ENCODE data around the gene TIE1. TPM values are rescaled to one million over a fixed set of nuclear protein-coding genes. Genes with fewer than 3 reads are reported as not detected.
A peak's percentile ranks its signal among the peaks of the same experiment; 100 is the strongest.

The TIE1 gene
- total RNA-seq, 2 experiments from 2014 or later: not detected

GRCh38 chr1:43286115-43286514, 14.7 kb upstream of the TIE1 start:
- CTCF ChIA-PET: no interaction called here

GRCh38 chr1:43286533-43286932, 14.2 kb upstream of the TIE1 start:
- Mint-ChIP-seq H3K27me3 (no peaks in the 10 kb centered on the region), H3K36me3 (ENCODE audit: low read depth) (no peaks in the 10 kb centered on the region), H3K4me1 (no peaks in the 10 kb centered on the region), H3K27ac (no peak overlapping the region), H3K9me3 (ENCODE audit: low read depth) (no peaks in the 10 kb centered on the region), H3K4me3 (no peak overlapping the region)
- no peak for DNase-seq
- intact Hi-C loops (cut with DNase I, micrococcal nuclease): no loop called here
- ATAC-seq: no peak
- CTCF ChIA-PET: no interaction called here
- POLR2A ChIA-PET: no interaction called here

More at GRCh38 chr1:43286115-43286514, 14.7 kb upstream of the TIE1 start:
- H3K4me3 Mint-ChIP-seq: no peak overlapping the region
- no peak overlapping the region for H3K27ac Mint-ChIP-seq
- ATAC-seq (no peak), DNase-seq (no peak)
- no peaks in the 10 kb centered on the region for H3K4me1 Mint-ChIP-seq
- intact Hi-C loops (cut with DNase I, micrococcal nuclease): no loop called here
- no peaks in the 10 kb centered on the region for H3K36me3 Mint-ChIP-seq (ENCODE audit: low read depth)
- POLR2A ChIA-PET: no interaction called here
- no peaks in the 10 kb centered on the region for H3K9me3 Mint-ChIP-seq (ENCODE audit: low read depth)
- no peaks in the 10 kb centered on the region for H3K27me3 Mint-ChIP-seq

GRCh38 chr1:43288058-43288784, 12.6 kb upstream of the TIE1 start:
- H3K9me3 Mint-ChIP-seq (ENCODE audit: low read depth): no peaks in the 10 kb centered on the region
- CTCF ChIA-PET: interaction anchor here (0.7 kb wide), 1 partner anchor 335 kb away, joined by 3 read pairs; no protein-coding TSS in a partner anchor
- H3K4me1 Mint-ChIP-seq: no peaks in the 10 kb centered on the region
- intact Hi-C loops (cut with DNase I, micrococcal nuclease): no loop called here
- no peak overlapping the region for H3K4me3 Mint-ChIP-seq
- POLR2A ChIA-PET: no interaction called here
- DNase-seq (no peak), ATAC-seq (no peak)
- no peak overlapping the region for H3K27ac Mint-ChIP-seq
- H3K36me3 Mint-ChIP-seq (ENCODE audit: low read depth): no peaks in the 10 kb centered on the region
- no peaks in the 10 kb centered on the region for H3K27me3 Mint-ChIP-seq

- Mint-ChIP-seq H3K4me3 (no peak overlapping the region), H3K4me1 (no peaks in the 10 kb centered on the region), H3K9me3 (ENCODE audit: low read depth) (no peaks in the 10 kb centered on the region), H3K36me3 (ENCODE audit: low read depth) (no peaks in the 10 kb centered on the region), H3K27me3 (no peaks in the 10 kb centered on the region), H3K27ac (no peak overlapping the region)
- DNase-seq: no peak
- ATAC-seq: no peak
- CTCF ChIA-PET: interaction anchor here (0.7 to 0.8 kb wide), 2 partner anchors 17 to 375 kb away, joined by 3 read pairs; no protein-coding TSS in a partner anchor
- POLR2A ChIA-PET: no interaction called here
- intact Hi-C loops (cut with DNase I, micrococcal nuclease): no loop called here
Observed at GRCh38 chr1:43288785-43289706, 11.7 kb upstream of the TIE1 start.

GRCh38 chr1:43292216-43292615, 8.6 kb upstream of the TIE1 start:
- no peaks in the 10 kb centered on the region for H3K9me3 Mint-ChIP-seq (ENCODE audit: low read depth)
- peaks cover 19% of the 10 kb centered on the region for H3K4me1 Mint-ChIP-seq
- no peak overlapping the region for H3K4me3 Mint-ChIP-seq
- no peaks in the 10 kb centered on the region for H3K27me3 Mint-ChIP-seq
- H3K36me3 Mint-ChIP-seq (ENCODE audit: low read depth): no peaks in the 10 kb centered on the region
- ChIA-PET CTCF (no interaction called here), POLR2A (no interaction called here)
- ATAC-seq: no peak
- H3K27ac Mint-ChIP-seq: no peak overlapping the region
- DNase-seq: no peak
- intact Hi-C loops (cut with DNase I, micrococcal nuclease): no loop called here

- Mint-ChIP-seq H3K4me1 (peaks cover 19% of the 10 kb centered on the region), H3K27me3 (no peaks in the 10 kb centered on the region), H3K9me3 (ENCODE audit: low read depth) (no peaks in the 10 kb centered on the region), H3K36me3 (ENCODE audit: low read depth) (no peaks in the 10 kb centered on the region), H3K4me3 (no peak overlapping the region), H3K27ac (no peak overlapping the region)
- ATAC-seq (no peak), DNase-seq (no peak)
- intact Hi-C loops (cut with DNase I, micrococcal nuclease): no loop called here
- ChIA-PET CTCF (interaction anchor here (0.6 kb wide), 2 partner anchors 9 to 216 kb away, joined by 3 read pairs; no protein-coding TSS in a partner anchor), POLR2A (no interaction called here)
Observed at GRCh38 chr1:43292679-43293078, 8.1 kb upstream of the TIE1 start.

GRCh38 chr1:43293176-43293575, 7.6 kb upstream of the TIE1 start:
- H3K4me1 Mint-ChIP-seq: peaks cover 19% of the 10 kb centered on the region
- H3K36me3 Mint-ChIP-seq (ENCODE audit: low read depth): no peaks in the 10 kb centered on the region
- ATAC-seq (no peak), DNase-seq (no peak)
- intact Hi-C loops (cut with DNase I, micrococcal nuclease): no loop called here
- no peaks in the 10 kb centered on the region for H3K9me3 Mint-ChIP-seq (ENCODE audit: low read depth)
- no peaks in the 10 kb centered on the region for H3K27me3 Mint-ChIP-seq
- no peak overlapping the region for H3K27ac Mint-ChIP-seq
- H3K4me3 Mint-ChIP-seq: no peak overlapping the region
- ChIA-PET CTCF (interaction anchor here (0.6 to 1.2 kb wide), 4 partner anchors 9 to 215 kb away, joined by 3 to 4 read pairs (median 3); no protein-coding TSS in a partner anchor), POLR2A (no interaction called here)

GRCh38 chr1:43293896-43294760, 6.7 kb upstream of the TIE1 start:
- DNase-seq (no peak), ATAC-seq (no peak)
- intact Hi-C loops (cut with DNase I, micrococcal nuclease): no loop called here
- Mint-ChIP-seq H3K4me1 (peaks cover 19% of the 10 kb centered on the region), H3K27ac (no peak overlapping the region), H3K9me3 (ENCODE audit: low read depth) (no peaks in the 10 kb centered on the region), H3K36me3 (ENCODE audit: low read depth) (no peaks in the 10 kb centered on the region), H3K4me3 (no peak overlapping the region), H3K27me3 (no peaks in the 10 kb centered on the region)
- CTCF ChIA-PET: interaction anchor here (0.7 to 1.2 kb wide), 2 partner anchors 55 to 120 kb away, joined by 3 to 4 read pairs; no protein-coding TSS in a partner anchor
- POLR2A ChIA-PET: no interaction called here

GRCh38 chr1:43294761-43295160, 6.0 kb upstream of the TIE1 start:
- DNase-seq: no peak
- ChIA-PET POLR2A (no interaction called here), CTCF (interaction anchor here (0.8 kb wide), 1 partner anchor 162 kb away, joined by 3 read pairs; no protein-coding TSS in a partner anchor)
- no peaks in the 10 kb centered on the region for H3K9me3 Mint-ChIP-seq (ENCODE audit: low read depth)
- no peaks in the 10 kb centered on the region for H3K36me3 Mint-ChIP-seq (ENCODE audit: low read depth)
- no peak overlapping the region for H3K4me3 Mint-ChIP-seq
- no peak for ATAC-seq
- H3K4me1 Mint-ChIP-seq: peaks cover 19% of the 10 kb centered on the region
- no peaks in the 10 kb centered on the region for H3K27me3 Mint-ChIP-seq
- H3K27ac Mint-ChIP-seq: no peak overlapping the region
- intact Hi-C loops (cut with DNase I, micrococcal nuclease): no loop called here

- H3K36me3 Mint-ChIP-seq (ENCODE audit: low read depth): no peaks in the 10 kb centered on the region
- H3K27ac Mint-ChIP-seq: peak overlapping the region; percentile 32
- H3K4me1 Mint-ChIP-seq: peaks cover 19% of the 10 kb centered on the region
- no peak for DNase-seq
- ChIA-PET POLR2A (no interaction called here), CTCF (no interaction called here)
- no peak for ATAC-seq
- H3K4me3 Mint-ChIP-seq: no peak overlapping the region
- H3K27me3 Mint-ChIP-seq: no peaks in the 10 kb centered on the region
- intact Hi-C loops (cut with DNase I, micrococcal nuclease): no loop called here
- no peaks in the 10 kb centered on the region for H3K9me3 Mint-ChIP-seq (ENCODE audit: low read depth)
Observed at GRCh38 chr1:43296207-43296606, 4.6 kb upstream of the TIE1 start.

- POLR2A ChIA-PET: no interaction called here
- peaks cover 19% of the 10 kb centered on the region for H3K4me1 Mint-ChIP-seq
- no peaks in the 10 kb centered on the region for H3K9me3 Mint-ChIP-seq (ENCODE audit: low read depth)
- ATAC-seq (no peak), DNase-seq (no peak)
- no peaks in the 10 kb centered on the region for H3K36me3 Mint-ChIP-seq (ENCODE audit: low read depth)
- intact Hi-C loops (cut with DNase I, micrococcal nuclease): no loop called here
- H3K4me3 Mint-ChIP-seq: no peak overlapping the region
- CTCF ChIA-PET: no interaction called here
- no peaks in the 10 kb centered on the region for H3K27me3 Mint-ChIP-seq
- no peak overlapping the region for H3K27ac Mint-ChIP-seq
Observed at GRCh38 chr1:43298055-43298454, 2.7 kb upstream of the TIE1 start.

All from activated CD4-positive, alpha-beta T cell treated with anti-CD3 and anti-CD28 coated beads for 36 hours (primary cell).